Osteoblast (primary cell): ENCODE measurements around the gene DNAAF5. TPM values are rescaled to one million over a fixed set of nuclear protein-coding genes. Genes with fewer than 3 reads are reported as not detected.

Source experiments
- DNase-seq: peaks from one replicate; pipeline ENCODE4 v3.0.0; 2011; ENCODE audit warnings: low spot score, mixed read lengths; ENCODE audit not compliant: insufficient read length; ENCODE audit errors: missing footprints
- H2AFZ ChIP-seq: 2 replicates; pipeline ENCODE4 v1.6.0; 2011; ENCODE audit warnings: mild to moderate bottlenecking, low read length
- H3K27ac ChIP-seq: 2 replicates; pipeline ENCODE4 v1.5.1; 2011; ENCODE audit warnings: mild to moderate bottlenecking, low read depth, low read length, moderate library complexity
- H3K27me3 ChIP-seq: 2 replicates; pipeline ENCODE4 v1.6.0; 2012; ENCODE audit warnings: mild to moderate bottlenecking, control low read depth, inconsistent platforms, low read length, moderate library complexity; ENCODE audit not compliant: insufficient read depth
- H3K36me3 ChIP-seq: 2 replicates; pipeline ENCODE4 v1.5.1; 2011; ENCODE audit warnings: mild to moderate bottlenecking, low read length, control low read depth, moderate library complexity; ENCODE audit not compliant: insufficient read depth
- H3K4me1 ChIP-seq: 2 replicates; pipeline ENCODE4 v1.5.1; 2011; ENCODE audit warnings: mild to moderate bottlenecking, low read length, control low read depth, moderate library complexity; ENCODE audit not compliant: insufficient read depth
- H3K4me2 ChIP-seq: 2 replicates; pipeline ENCODE4 v1.6.0; 2011; ENCODE audit warnings: mild to moderate bottlenecking, low read length; ENCODE audit not compliant: insufficient read depth
- H3K4me3 ChIP-seq: fragments of 200-600 bp; sonication (generic); 3 replicates; pipeline ENCODE4 v1.5.1; 2012; ENCODE audit warnings: mild to moderate bottlenecking, low read length, inconsistent platforms; ENCODE audit not compliant: insufficient read depth
- H3K79me2 ChIP-seq: 2 replicates; pipeline ENCODE4 v1.6.0; 2012; ENCODE audit warnings: mild to moderate bottlenecking, low read length, control low read depth, inconsistent platforms; ENCODE audit not compliant: insufficient read depth
- H3K9me3 ChIP-seq: 2 replicates; pipeline ENCODE4 v1.5.1; 2011; ENCODE audit warnings: low read depth, low read length, control low read depth
- H4K20me1 ChIP-seq: 2 replicates; pipeline ENCODE4 v1.6.0; 2012; ENCODE audit warnings: mild to moderate bottlenecking, low read length, control low read depth; ENCODE audit not compliant: insufficient read depth
- total RNA-seq: library from RNA; depleted of rRNA; stranded (reverse); fragments of >200 nt; gene quantifications from 2 replicates; pipeline ENCODE4 v1.2.3, GENCODE V29; 2012
- TF ChIP-seq, protein P1 (sequence below): IDR thresholded peaks from 2 replicates; pipeline ENCODE4 v1.5.1; 2011; ENCODE audit warnings: mild to moderate bottlenecking, low read depth, low read length, moderate library complexity; ENCODE audit errors: extremely low read depth

DNAAF5 gene
- total RNA-seq, 1 donor = 22.4 TPM

DNA sequence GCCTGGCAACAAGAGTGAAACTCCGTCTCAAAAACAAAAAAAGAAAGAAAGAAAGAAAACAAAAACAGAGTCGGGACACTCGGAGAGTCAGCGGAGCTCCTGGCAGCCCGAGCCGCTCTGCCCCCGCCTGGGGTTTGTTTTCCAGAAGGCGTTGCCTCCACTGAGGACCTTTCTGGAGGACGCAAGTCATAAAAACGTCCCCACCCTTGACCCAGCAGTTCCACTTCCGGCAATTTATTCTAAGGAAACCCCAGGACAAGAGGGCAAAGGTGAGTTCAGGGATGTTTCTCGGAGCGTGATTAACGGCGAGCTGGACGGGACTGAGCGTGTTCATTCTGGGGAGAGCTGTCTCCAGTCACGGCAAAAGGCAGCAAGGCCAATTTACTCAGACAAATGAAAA, 78.8 kb downstream of the DNAAF5 start:
- H2AFZ ChIP-seq = peak overlapping the region; percentile 80
- no peaks in the 10 kb centered on the region for H3K27me3 ChIP-seq
- peak; percentile 52 for DNase-seq
- no peaks in the 10 kb centered on the region for H3K9me3 ChIP-seq
- TF ChIP-seq, protein P1, sequence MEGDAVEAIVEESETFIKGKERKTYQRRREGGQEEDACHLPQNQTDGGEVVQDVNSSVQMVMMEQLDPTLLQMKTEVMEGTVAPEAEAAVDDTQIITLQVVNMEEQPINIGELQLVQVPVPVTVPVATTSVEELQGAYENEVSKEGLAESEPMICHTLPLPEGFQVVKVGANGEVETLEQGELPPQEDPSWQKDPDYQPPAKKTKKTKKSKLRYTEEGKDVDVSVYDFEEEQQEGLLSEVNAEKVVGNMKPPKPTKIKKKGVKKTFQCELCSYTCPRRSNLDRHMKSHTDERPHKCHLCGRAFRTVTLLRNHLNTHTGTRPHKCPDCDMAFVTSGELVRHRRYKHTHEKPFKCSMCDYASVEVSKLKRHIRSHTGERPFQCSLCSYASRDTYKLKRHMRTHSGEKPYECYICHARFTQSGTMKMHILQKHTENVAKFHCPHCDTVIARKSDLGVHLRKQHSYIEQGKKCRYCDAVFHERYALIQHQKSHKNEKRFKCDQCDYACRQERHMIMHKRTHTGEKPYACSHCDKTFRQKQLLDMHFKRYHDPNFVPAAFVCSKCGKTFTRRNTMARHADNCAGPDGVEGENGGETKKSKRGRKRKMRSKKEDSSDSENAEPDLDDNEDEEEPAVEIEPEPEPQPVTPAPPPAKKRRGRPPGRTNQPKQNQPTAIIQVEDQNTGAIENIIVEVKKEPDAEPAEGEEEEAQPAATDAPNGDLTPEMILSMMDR = no peak
- peak overlapping the region; percentile 50 for H3K4me2 ChIP-seq
- H3K79me2 ChIP-seq = no peaks in the 10 kb centered on the region
- H3K4me1 ChIP-seq = no peaks in the 10 kb centered on the region
- no peak overlapping the region for H3K27ac ChIP-seq
- H4K20me1 ChIP-seq = no peaks in the 10 kb centered on the region
- H3K36me3 ChIP-seq = no peaks in the 10 kb centered on the region
- H3K4me3 ChIP-seq = peak overlapping the region; percentile 37

DNA sequence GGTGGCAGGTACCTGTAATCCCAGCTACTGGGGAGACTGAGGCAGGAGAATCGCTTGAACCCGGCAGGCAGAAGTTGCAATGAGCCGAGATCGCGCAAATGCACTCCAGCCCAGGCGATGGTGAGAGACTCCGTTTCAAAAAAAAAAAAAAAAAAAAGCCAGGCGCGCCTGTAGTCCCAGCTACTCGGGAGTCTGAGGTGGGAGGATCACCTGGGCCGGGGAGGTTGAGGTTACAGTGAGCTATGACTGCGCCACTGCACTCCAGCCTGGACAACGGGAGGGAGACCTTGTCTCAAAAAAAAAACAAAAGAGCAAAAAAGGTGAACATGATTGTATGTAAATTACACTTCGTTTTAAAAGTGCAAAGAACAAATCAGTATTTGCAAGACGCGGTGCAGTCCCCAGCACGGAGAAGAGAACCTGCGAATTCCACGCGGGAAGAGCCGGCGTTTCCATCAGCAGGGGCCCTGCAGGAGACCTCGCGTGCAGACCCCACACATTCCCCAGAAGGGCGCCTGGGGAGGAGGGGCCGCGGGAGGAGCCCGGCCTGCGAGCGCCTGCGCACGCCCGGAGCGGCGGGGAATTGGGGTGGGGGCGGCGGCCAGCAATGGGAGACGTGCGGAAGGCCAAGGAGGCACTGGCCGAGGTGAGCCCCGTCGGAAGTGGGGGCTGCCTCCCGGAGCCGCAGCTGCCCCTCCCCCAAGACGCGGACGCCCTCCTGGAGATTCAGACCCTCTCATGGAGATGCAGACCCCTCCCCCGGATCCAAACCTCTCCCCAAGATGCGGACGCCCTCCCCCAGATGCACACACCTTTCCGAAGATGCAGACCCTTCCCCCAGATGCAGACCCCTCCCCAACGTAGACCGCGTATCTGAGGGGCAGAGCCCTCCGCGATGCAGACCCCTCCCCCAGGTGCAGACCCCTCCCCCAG, 89.1 kb downstream of the DNAAF5 start:
- H3K79me2 ChIP-seq = peaks cover 40% of the 10 kb centered on the region
- TF ChIP-seq, protein P1 = no peak
- H3K36me3 ChIP-seq = no peaks in the 10 kb centered on the region
- no peaks in the 10 kb centered on the region for H3K9me3 ChIP-seq
- peak; percentile 83 for DNase-seq
- H3K4me1 ChIP-seq = peaks cover 34% of the 10 kb centered on the region
- peak overlapping the region; percentile 88 for H3K4me3 ChIP-seq
- peaks cover 22% of the 10 kb centered on the region for H4K20me1 ChIP-seq
- peak overlapping the region; percentile 37 for H3K27ac ChIP-seq
- H2AFZ ChIP-seq = peak overlapping the region; percentile 74
- peak overlapping the region; percentile 89 for H3K4me2 ChIP-seq
- H3K27me3 ChIP-seq = no peaks in the 10 kb centered on the region

DNA sequence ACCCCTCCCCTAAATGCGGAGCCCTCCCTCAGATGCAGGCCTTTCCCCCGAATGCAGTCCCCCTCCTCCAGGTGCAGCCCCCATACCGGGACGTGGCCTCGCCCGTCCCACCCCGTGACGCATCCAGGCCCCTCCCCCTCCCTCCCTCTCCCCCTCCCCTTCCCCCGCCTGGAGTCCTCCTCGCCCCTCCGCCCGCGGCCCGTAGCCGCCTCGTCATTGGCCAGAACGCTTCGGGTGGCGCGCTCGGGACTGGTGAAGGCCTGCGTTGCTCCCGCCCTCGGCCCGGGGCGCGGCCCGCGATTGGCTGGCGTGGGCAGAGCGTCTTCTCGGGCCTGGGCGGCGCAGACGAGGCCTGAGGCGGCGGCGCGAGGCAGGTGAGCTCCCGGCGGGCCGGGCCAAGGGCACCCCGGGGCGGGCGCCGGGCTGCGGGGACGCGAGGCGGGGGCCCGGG, 89.8 kb downstream of the DNAAF5 start:
- peaks cover 24% of the 10 kb centered on the region for H4K20me1 ChIP-seq
- peak overlapping the region; percentile 88 for H3K4me3 ChIP-seq
- H3K9me3 ChIP-seq = no peaks in the 10 kb centered on the region
- H3K27ac ChIP-seq = no peak overlapping the region
- TF ChIP-seq, protein P1 = no peak
- H3K79me2 ChIP-seq = peaks cover 47% of the 10 kb centered on the region
- DNase-seq = peak; percentile 100
- peaks cover 34% of the 10 kb centered on the region for H3K4me1 ChIP-seq
- no peaks in the 10 kb centered on the region for H3K27me3 ChIP-seq
- no peaks in the 10 kb centered on the region for H3K36me3 ChIP-seq
- H2AFZ ChIP-seq = no peak overlapping the region
- peak overlapping the region; percentile 89 for H3K4me2 ChIP-seq
